ENCODE results near the gene ASRGL1.

DNA sequence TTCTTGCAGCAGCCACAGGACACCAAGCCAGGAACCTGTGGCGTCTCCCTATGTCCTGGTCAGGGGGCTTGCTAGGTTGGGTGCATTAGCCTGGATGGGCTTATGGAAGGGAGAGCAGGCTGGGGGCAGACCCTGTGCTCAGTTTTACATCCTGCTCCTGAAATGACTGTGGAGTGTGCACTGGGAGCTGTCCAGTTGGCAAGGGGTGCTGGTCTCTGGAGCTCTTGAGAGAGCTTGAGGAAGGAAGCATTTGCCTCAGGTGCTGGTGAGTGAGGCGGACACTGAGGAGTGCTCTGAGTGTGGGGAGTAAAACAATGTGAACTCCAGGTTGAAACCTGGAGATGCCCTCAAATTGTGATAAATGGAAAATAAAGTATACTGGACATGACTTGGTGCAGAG is 41.7 kb upstream of the ASRGL1 start:
- TF ChIP-seq, protein P1, sequence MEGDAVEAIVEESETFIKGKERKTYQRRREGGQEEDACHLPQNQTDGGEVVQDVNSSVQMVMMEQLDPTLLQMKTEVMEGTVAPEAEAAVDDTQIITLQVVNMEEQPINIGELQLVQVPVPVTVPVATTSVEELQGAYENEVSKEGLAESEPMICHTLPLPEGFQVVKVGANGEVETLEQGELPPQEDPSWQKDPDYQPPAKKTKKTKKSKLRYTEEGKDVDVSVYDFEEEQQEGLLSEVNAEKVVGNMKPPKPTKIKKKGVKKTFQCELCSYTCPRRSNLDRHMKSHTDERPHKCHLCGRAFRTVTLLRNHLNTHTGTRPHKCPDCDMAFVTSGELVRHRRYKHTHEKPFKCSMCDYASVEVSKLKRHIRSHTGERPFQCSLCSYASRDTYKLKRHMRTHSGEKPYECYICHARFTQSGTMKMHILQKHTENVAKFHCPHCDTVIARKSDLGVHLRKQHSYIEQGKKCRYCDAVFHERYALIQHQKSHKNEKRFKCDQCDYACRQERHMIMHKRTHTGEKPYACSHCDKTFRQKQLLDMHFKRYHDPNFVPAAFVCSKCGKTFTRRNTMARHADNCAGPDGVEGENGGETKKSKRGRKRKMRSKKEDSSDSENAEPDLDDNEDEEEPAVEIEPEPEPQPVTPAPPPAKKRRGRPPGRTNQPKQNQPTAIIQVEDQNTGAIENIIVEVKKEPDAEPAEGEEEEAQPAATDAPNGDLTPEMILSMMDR (IDR thresholded peaks at IDR 0.05), result no peak
- no peak for TF ChIP-seq POLR2A (IDR thresholded peaks at IDR 0.05)
- no peak for TF ChIP-seq POLR2AphosphoS5 (IDR thresholded peaks at IDR 0.05)

Measured in transverse colon (tissue), 4 donors.